Activated CD4-positive, alpha-beta T cell treated with anti-CD3 and anti-CD28 coated beads for 36 hours (primary cell): ENCODE data around the gene CYP2C9. TPM values are rescaled to one million over a fixed set of nuclear protein-coding genes. Genes with fewer than 3 reads are reported as not detected.

ENCODE experiments used
- total RNA-seq, 2 experiments: library from RNA; stranded (reverse); gene quantifications; one replicate each; pipeline ENCODE4 v1.2.3, GENCODE V29; 2021

CYP2C9 gene
- total RNA-seq, 2 experiments from 2014 or later, result not detected

Other genes with a start within 250 kb of the CYP2C9 start
- not detected for gene CYP2C19, start 176.0 kb upstream of the CYP2C9 start, total RNA-seq
- gene CYP2C8, start 130.8 kb downstream of the CYP2C9 start, total RNA-seq, result under 1 TPM in 1 of 2 experiments, not detected in 1; 0.14 TPM